ENCODE data around the gene ASCL2. TPM values are rescaled to one million over a fixed set of nuclear protein-coding genes. Genes with fewer than 3 reads are reported as not detected.

Gene ASCL2
- total and polyA plus RNA-seq, 2 donors (not counting 3 experiments of a cell fraction or from before 2014, with no cell fraction given) = not detected

DNA sequence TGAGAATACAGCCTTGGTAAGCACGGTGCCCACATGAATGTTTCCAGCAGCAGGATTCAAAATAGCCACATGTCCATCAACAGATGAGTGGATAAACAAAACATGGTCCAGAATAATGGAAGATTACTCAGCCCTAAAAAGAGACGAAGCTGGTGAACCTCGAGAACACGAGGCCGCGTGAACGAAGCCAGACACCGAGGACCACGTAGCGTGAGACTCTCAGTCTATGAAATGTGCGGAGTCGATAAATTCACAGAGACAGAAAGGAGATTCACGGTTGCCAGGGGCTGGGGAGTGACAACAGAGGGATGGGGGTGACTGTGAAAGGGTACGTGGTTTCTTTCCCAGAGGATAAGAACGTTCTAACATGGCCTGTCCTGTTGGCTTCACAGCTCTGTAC is 2.9 kb upstream of the ASCL2 start:
- TF ChIP-seq GATA2 (IDR thresholded peaks at IDR 0.05; ENCODE audit: insufficient read depth, insufficient read length, low read depth, low read length) (no peak), MYC (IDR thresholded peaks at IDR 0.05; ENCODE audit: low read depth, low read length) (no peak), EZH2 (IDR thresholded peaks at IDR 0.05; ENCODE audit: borderline replicate concordance, low read depth, low read length, severe bottlenecking) (no peak), JUN (IDR thresholded peaks at IDR 0.05; ENCODE audit: borderline replicate concordance, insufficient read depth, insufficient read length, low read depth) (no peak), FOS (IDR thresholded peaks at IDR 0.05; ENCODE audit: borderline replicate concordance, insufficient read depth, low read length) (no peak), POLR2A (IDR thresholded peaks at IDR 0.05; ENCODE audit: low read depth, low read length) (no peak), POLR2AphosphoS5 (IDR thresholded peaks at IDR 0.05; ENCODE audit: insufficient read depth, low read depth, low read length) (no peak)
- TF ChIP-seq, protein P1, sequence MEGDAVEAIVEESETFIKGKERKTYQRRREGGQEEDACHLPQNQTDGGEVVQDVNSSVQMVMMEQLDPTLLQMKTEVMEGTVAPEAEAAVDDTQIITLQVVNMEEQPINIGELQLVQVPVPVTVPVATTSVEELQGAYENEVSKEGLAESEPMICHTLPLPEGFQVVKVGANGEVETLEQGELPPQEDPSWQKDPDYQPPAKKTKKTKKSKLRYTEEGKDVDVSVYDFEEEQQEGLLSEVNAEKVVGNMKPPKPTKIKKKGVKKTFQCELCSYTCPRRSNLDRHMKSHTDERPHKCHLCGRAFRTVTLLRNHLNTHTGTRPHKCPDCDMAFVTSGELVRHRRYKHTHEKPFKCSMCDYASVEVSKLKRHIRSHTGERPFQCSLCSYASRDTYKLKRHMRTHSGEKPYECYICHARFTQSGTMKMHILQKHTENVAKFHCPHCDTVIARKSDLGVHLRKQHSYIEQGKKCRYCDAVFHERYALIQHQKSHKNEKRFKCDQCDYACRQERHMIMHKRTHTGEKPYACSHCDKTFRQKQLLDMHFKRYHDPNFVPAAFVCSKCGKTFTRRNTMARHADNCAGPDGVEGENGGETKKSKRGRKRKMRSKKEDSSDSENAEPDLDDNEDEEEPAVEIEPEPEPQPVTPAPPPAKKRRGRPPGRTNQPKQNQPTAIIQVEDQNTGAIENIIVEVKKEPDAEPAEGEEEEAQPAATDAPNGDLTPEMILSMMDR (IDR thresholded peaks at IDR 0.05; ENCODE audit: extremely low read depth in 1 of 2, insufficient read depth in 1 of 2, low read depth in 1 of 2, low read length in 2 of 2) = no peak
- TF ChIP-seq, protein P2, sequence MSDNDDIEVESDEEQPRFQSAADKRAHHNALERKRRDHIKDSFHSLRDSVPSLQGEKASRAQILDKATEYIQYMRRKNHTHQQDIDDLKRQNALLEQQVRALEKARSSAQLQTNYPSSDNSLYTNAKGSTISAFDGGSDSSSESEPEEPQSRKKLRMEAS (IDR thresholded peaks at IDR 0.05; ENCODE audit: insufficient read depth, insufficient read length) = no peak
- dilution Hi-C loops (cut with MboI; ENCODE audit: extremely low pct_ligation_motif_present, low sequenced_read_pairs) (no loop called here), intact Hi-C loops (cut with micrococcal nuclease) (no loop called here)
- Histone ChIP-seq H3K36me3 (ENCODE audit: control insufficient read depth in 2 of 2, extremely low read depth in 1 of 2, insufficient read depth in 2 of 2, low read length in 2 of 2) (no peaks in the 10 kb centered on the region), H3K9ac (replicated peaks; ENCODE audit: extremely low read depth, insufficient read depth, low read length) (no peak overlapping the region), H3K4me3 (replicated peaks in 1 of 3; ENCODE audit: insufficient read depth in 1 of 3, low read depth in 1 of 3, low read length in 3 of 3) (no peak overlapping the region), H3K4me2 (ENCODE audit: insufficient read depth, low read length) (no peak overlapping the region), H2AFZ (ENCODE audit: low read depth, low read length) (no peak overlapping the region), H3K79me2 (ENCODE audit: control insufficient read depth, insufficient read depth, low read length) (no peaks in the 10 kb centered on the region), H3K27me3 (ENCODE audit: control insufficient read depth in 2 of 2, insufficient read depth in 2 of 2, low read length in 2 of 2) (peaks cover 32 to 39% of the 10 kb centered on the region in 2 experiments), H3K27ac (ENCODE audit: insufficient read depth, low read depth, low read length) (no peak overlapping the region), H3K9me3 (replicated peaks; ENCODE audit: control insufficient read depth, insufficient read depth, low read length) (no peaks in the 10 kb centered on the region), H3K9me1 (replicated peaks; ENCODE audit: control insufficient read depth, extremely low read depth, insufficient read depth, low read length) (no peaks in the 10 kb centered on the region), H4K20me1 (replicated peaks; ENCODE audit: control insufficient read depth, extremely low read depth, insufficient read depth, low read length) (no peaks in the 10 kb centered on the region), H3K4me1 (ENCODE audit: control insufficient read depth, extremely low read depth, insufficient read depth, low read length) (no peaks in the 10 kb centered on the region)
- no peak for DNase-seq (ENCODE audit: low read depth, low spot score)
- FAIRE-seq = no peak
- POLR2A ChIA-PET = no interaction called here
- CTCF ChIA-PET = interaction anchor here (1.1 kb wide), 1 partner anchor 151 kb away, joined by 3 read pairs; no protein-coding TSS in a partner anchor
- BruUV-seq (replicated peaks) = no TSS peak

All from endothelial cell of umbilical vein (primary cell).